ENCODE measurements around the gene TBCB. TPM values are rescaled to one million over a fixed set of nuclear protein-coding genes. Genes with fewer than 3 reads are reported as not detected.

TBCB gene
- total RNA-seq, 4 donors from 2014 or later = 183 to 254 (median 225) TPM

GRCh38 chr19:36097036-36097435 lies 18.2 kb upstream of the TBCB start:
- Histone ChIP-seq H3K9me3 (no peaks in the 10 kb centered on the region), H3K4me3 (no peak overlapping the region), H3K4me1 (peaks cover 0 to 34% (median 5%) of the 10 kb centered on the region in 4 donors), H3K27ac (peak overlapping the region; percentile 56 to 94 (median 79)), H3K27me3 (no peaks in the 10 kb centered on the region), H3K36me3 (no peaks in the 10 kb centered on the region)
- peak in 1 of 2 donors; percentile 20 for TF ChIP-seq POLR2A (IDR thresholded peaks at IDR 0.05)
- no peak for TF ChIP-seq CTCF (IDR thresholded peaks at IDR 0.05)
- peak; percentile 60 to 79 for TF ChIP-seq EP300 (IDR thresholded peaks at IDR 0.05)
- no peak for DNase-seq (ENCODE audit: low spot score in 2 of 2)
- WGBS, 2 donors = 48 to 53% methylated on average over 6 of the region's 6 CpGs

- H3K9me3 ChIP-seq = no peaks in the 10 kb centered on the region
- no peak for TF ChIP-seq POLR2A (IDR thresholded peaks at IDR 0.05)
- no peak for TF ChIP-seq CTCF (IDR thresholded peaks at IDR 0.05)
- no peak for TF ChIP-seq EP300 (IDR thresholded peaks at IDR 0.05)
- H3K27ac ChIP-seq = peak overlapping the region in 2 of 4 donors; percentile 28 to 60
- peaks cover 0 to 25% (median 3%) of the 10 kb centered on the region in 4 donors for H3K4me1 ChIP-seq
- no peak for DNase-seq (ENCODE audit: low spot score in 2 of 2)
- no peaks in the 10 kb centered on the region for H3K27me3 ChIP-seq
- WGBS, 2 donors = 83 to 88% methylated on average over 13 to 19 of the region's 19 CpGs
- no peak overlapping the region for H3K4me3 ChIP-seq
- peaks cover 0 to 16% (median 0%) of the 10 kb centered on the region in 3 donors for H3K36me3 ChIP-seq
These were observed 16.0 kb upstream of the TBCB start for GRCh38 chr19:36099166-36099785.

GRCh38 chr19:36100476-36100875 lies 14.8 kb upstream of the TBCB start:
- Histone ChIP-seq H3K9me3 (no peaks in the 10 kb centered on the region), H3K4me3 (no peak overlapping the region), H3K27ac (peak overlapping the region in 1 of 4 donors; percentile 20), H3K27me3 (no peaks in the 10 kb centered on the region), H3K4me1 (peaks cover 0 to 23% (median 3%) of the 10 kb centered on the region in 4 donors), H3K36me3 (peaks cover 0 to 27% (median 0%) of the 10 kb centered on the region in 3 donors)
- TF ChIP-seq CTCF (IDR thresholded peaks at IDR 0.05) (no peak), POLR2A (IDR thresholded peaks at IDR 0.05) (no peak)
- 61 to 77% methylated on average over 3 to 4 of the region's 5 CpGs for WGBS, 2 donors
- no peak for DNase-seq (ENCODE audit: low spot score in 2 of 2)

- peaks cover 0 to 14% (median 0%) of the 10 kb centered on the region in 4 donors for H3K4me1 ChIP-seq
- TF ChIP-seq CTCF (IDR thresholded peaks at IDR 0.05) = no peak
- TF ChIP-seq POLR2A (IDR thresholded peaks at IDR 0.05) = no peak
- no peak for TF ChIP-seq EP300 (IDR thresholded peaks at IDR 0.05)
- no peak overlapping the region for H3K4me3 ChIP-seq
- 89 to 93% methylated on average over 27 of the region's 27 CpGs for WGBS, 2 donors
- peaks cover 0 to 40% (median 0%) of the 10 kb centered on the region in 3 donors for H3K36me3 ChIP-seq
- DNase-seq (ENCODE audit: low spot score in 2 of 2) = no peak
- H3K27me3 ChIP-seq = no peaks in the 10 kb centered on the region
- peak overlapping the region in 1 of 4 donors; percentile 15 for H3K27ac ChIP-seq
- no peaks in the 10 kb centered on the region for H3K9me3 ChIP-seq
These were observed 13.5 kb upstream of the TBCB start for GRCh38 chr19:36101550-36102327.

Data from tibial nerve (tissue), 4 donors.